ENCODE measurements around the gene PLEKHA4. TPM values are rescaled to one million over a fixed set of nuclear protein-coding genes. Genes with fewer than 3 reads are reported as not detected.

The PLEKHA4 gene
- total RNA-seq, 1 experiment from 2014 or later: 14.8 TPM

DNA sequence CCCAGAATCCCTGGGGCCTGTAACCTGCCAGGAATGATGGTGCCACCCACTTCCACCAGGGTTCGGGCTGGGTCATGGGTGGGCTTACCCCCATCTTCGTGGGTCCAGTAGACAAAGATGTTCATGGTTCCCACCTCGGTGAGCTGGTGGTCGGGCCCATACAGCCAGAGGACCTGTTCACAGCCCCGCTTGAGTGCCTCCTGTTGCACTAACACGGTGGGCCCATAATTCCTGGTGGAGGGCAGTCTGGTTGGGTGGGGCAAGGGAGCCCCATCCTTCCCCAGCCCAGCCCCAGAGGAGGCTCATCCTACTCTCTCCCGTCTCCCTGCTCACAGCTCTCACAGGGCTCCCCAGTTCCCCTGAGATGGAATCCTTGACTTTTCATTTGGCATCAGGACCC lies 71.3 kb downstream of the PLEKHA4 start:
- H3K4me3 Mint-ChIP-seq: no peak overlapping the region
- no peaks in the 10 kb centered on the region; the same call in none of the 2 replicates for H3K27me3 Mint-ChIP-seq (ENCODE audit: low read depth)
- no peaks in the 10 kb centered on the region for H3K9me3 Mint-ChIP-seq
- ChIA-PET POLR2A (no interaction called here), CTCF (interaction anchor here (0.9 to 3.5 kb wide), 2 partner anchors 15 to 202 kb away, joined by 3 to 26 read pairs; no protein-coding TSS in a partner anchor)
- no peaks in the 10 kb centered on the region for H3K36me3 Mint-ChIP-seq
- H3K27ac Mint-ChIP-seq: no peak overlapping the region
- ATAC-seq: no peak
- peaks cover 18% of the 10 kb centered on the region for H3K4me1 Mint-ChIP-seq
- TF ChIP-seq ZNF138 (CRISPR knock-in tag; conservative IDR thresholded peaks at IDR 0.05) (no peak), SMAD3 (CRISPR knock-in tag; IDR thresholded peaks at IDR 0.05; ENCODE audit: borderline replicate concordance) (no peak), OVOL2 (CRISPR knock-in tag; IDR thresholded peaks at IDR 0.05; ENCODE audit: borderline replicate concordance) (no peak)
- no peak for DNase-seq (ENCODE audit: low spot score)

DNA sequence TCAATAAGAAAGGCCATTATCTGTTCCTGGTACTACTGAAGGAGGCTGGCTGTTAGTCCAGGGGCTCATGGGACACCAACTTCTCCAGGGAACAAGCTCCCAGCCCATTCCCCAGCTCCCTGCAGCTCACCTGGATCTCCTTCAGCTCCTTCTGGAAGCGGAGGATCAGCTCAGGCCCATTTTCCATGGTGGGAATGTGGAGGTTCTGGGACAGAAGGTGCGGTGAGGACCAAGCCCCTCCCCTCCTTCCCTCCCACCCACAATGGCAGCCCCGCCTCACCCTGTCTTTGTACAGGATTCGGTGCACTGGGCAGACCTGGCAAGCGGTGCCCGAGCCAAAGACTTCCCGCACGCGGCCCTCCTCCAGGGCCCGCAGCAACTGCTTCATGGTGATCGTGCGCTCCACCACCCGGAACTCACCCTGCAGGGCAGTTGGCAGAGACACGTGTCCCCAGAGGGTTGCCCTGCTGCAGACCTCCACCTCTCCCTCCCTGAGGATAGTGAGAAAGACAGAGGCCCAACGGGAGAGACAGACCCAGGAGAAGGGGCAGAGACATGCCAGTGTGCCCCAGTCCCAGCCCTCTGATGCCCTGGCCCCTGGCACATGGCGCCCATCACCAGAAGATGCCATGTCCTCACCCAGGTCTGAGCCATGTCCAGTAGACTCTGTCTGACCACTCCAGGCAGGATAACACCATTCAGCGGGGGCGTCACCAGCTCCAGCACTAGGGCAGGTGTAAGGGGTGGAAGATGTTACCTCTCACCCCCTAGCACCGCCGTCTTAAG lies 71.9 kb downstream of the PLEKHA4 start:
- H3K27me3 Mint-ChIP-seq (ENCODE audit: low read depth): no peaks in the 10 kb centered on the region; the same call in none of the 2 replicates
- no peak for DNase-seq (ENCODE audit: low spot score)
- no peak for TF ChIP-seq SOX15 (CRISPR knock-in tag; IDR thresholded peaks at IDR 0.05)
- TF ChIP-seq, protein P1, sequence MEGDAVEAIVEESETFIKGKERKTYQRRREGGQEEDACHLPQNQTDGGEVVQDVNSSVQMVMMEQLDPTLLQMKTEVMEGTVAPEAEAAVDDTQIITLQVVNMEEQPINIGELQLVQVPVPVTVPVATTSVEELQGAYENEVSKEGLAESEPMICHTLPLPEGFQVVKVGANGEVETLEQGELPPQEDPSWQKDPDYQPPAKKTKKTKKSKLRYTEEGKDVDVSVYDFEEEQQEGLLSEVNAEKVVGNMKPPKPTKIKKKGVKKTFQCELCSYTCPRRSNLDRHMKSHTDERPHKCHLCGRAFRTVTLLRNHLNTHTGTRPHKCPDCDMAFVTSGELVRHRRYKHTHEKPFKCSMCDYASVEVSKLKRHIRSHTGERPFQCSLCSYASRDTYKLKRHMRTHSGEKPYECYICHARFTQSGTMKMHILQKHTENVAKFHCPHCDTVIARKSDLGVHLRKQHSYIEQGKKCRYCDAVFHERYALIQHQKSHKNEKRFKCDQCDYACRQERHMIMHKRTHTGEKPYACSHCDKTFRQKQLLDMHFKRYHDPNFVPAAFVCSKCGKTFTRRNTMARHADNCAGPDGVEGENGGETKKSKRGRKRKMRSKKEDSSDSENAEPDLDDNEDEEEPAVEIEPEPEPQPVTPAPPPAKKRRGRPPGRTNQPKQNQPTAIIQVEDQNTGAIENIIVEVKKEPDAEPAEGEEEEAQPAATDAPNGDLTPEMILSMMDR (IDR thresholded peaks at IDR 0.05): no peak
- TF ChIP-seq USF2 (CRISPR knock-in tag; IDR thresholded peaks at IDR 0.05): no peak
- TF ChIP-seq FOXJ3 (CRISPR knock-in tag; IDR thresholded peaks at IDR 0.05; ENCODE audit: borderline replicate concordance): no peak
- no peak for TF ChIP-seq ZBTB21 (CRISPR knock-in tag; IDR thresholded peaks at IDR 0.05; ENCODE audit: borderline replicate concordance)
- TF ChIP-seq ZNF219 (CRISPR knock-in tag; IDR thresholded peaks at IDR 0.05; ENCODE audit: borderline replicate concordance): no peak
- TF ChIP-seq GRHL2 (CRISPR knock-in tag; IDR thresholded peaks at IDR 0.05; ENCODE audit: insufficient replicate concordance, severe bottlenecking): no peak
- TF ChIP-seq NR1H2 (CRISPR knock-in tag; IDR thresholded peaks at IDR 0.05): no peak
- TF ChIP-seq, protein P2, sequence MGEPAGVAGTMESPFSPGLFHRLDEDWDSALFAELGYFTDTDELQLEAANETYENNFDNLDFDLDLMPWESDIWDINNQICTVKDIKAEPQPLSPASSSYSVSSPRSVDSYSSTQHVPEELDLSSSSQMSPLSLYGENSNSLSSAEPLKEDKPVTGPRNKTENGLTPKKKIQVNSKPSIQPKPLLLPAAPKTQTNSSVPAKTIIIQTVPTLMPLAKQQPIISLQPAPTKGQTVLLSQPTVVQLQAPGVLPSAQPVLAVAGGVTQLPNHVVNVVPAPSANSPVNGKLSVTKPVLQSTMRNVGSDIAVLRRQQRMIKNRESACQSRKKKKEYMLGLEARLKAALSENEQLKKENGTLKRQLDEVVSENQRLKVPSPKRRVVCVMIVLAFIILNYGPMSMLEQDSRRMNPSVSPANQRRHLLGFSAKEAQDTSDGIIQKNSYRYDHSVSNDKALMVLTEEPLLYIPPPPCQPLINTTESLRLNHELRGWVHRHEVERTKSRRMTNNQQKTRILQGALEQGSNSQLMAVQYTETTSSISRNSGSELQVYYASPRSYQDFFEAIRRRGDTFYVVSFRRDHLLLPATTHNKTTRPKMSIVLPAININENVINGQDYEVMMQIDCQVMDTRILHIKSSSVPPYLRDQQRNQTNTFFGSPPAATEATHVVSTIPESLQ (CRISPR knock-in tag; IDR thresholded peaks at IDR 0.05): no peak
- no peak for TF ChIP-seq TEAD1 (CRISPR knock-in tag; IDR thresholded peaks at IDR 0.05)
- no peak for TF ChIP-seq HMGA2 (CRISPR knock-in tag; IDR thresholded peaks at IDR 0.05)
- TF ChIP-seq JAZF1 (CRISPR knock-in tag; IDR thresholded peaks at IDR 0.05): no peak
- TF ChIP-seq ARID4B (CRISPR knock-in tag; IDR thresholded peaks at IDR 0.05; ENCODE audit: borderline replicate concordance): no peak
- TF ChIP-seq ATF1 (CRISPR knock-in tag; IDR thresholded peaks at IDR 0.05): no peak
- TF ChIP-seq, protein P3, sequence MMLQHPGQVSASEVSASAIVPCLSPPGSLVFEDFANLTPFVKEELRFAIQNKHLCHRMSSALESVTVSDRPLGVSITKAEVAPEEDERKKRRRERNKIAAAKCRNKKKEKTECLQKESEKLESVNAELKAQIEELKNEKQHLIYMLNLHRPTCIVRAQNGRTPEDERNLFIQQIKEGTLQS (CRISPR knock-in tag; conservative IDR thresholded peaks at IDR 0.05): no peak
- no peak for TF ChIP-seq NFATC4 (CRISPR knock-in tag; IDR thresholded peaks at IDR 0.05)
- no peak for TF ChIP-seq RELA (CRISPR knock-in tag; IDR thresholded peaks at IDR 0.05; ENCODE audit: borderline replicate concordance)
- TF ChIP-seq GTF2I (CRISPR knock-in tag; conservative IDR thresholded peaks at IDR 0.05): no peak
- POLR2A ChIA-PET: interaction anchor here (1.0 to 1.5 kb wide), 2 partner anchors 17 to 30 kb away, joined by 3 to 7 read pairs; no protein-coding TSS in a partner anchor
- CTCF ChIA-PET: interaction anchor here (0.9 to 6.7 kb wide), 18 partner anchors 9 to 203 kb away, joined by 3 to 132 read pairs (median 8); partner anchors contain the start of genes BCAT2, CA11, GYS1 and HSD17B14
- no peaks in the 10 kb centered on the region for H3K36me3 Mint-ChIP-seq
- H3K27ac Mint-ChIP-seq: no peak overlapping the region
- no peaks in the 10 kb centered on the region for H3K9me3 Mint-ChIP-seq
- H3K4me3 Mint-ChIP-seq: no peak overlapping the region
- H3K4me1 Mint-ChIP-seq: peaks cover 18% of the 10 kb centered on the region
- no peak for ATAC-seq

Measured in WTC11 (cell line).